GM18909 (cell line): ENCODE data around the gene MYO7A.

Experiments
- ATAC-seq: cut with Tn5 transposase; IDR thresholded peaks from one replicate; pipeline ENCODE4 v1.9.1; 2021; ENCODE audit warnings: mild to moderate bottlenecking; ENCODE audit not compliant: unreplicated experiment, poor library complexity

Gene MYO7A

DNA sequence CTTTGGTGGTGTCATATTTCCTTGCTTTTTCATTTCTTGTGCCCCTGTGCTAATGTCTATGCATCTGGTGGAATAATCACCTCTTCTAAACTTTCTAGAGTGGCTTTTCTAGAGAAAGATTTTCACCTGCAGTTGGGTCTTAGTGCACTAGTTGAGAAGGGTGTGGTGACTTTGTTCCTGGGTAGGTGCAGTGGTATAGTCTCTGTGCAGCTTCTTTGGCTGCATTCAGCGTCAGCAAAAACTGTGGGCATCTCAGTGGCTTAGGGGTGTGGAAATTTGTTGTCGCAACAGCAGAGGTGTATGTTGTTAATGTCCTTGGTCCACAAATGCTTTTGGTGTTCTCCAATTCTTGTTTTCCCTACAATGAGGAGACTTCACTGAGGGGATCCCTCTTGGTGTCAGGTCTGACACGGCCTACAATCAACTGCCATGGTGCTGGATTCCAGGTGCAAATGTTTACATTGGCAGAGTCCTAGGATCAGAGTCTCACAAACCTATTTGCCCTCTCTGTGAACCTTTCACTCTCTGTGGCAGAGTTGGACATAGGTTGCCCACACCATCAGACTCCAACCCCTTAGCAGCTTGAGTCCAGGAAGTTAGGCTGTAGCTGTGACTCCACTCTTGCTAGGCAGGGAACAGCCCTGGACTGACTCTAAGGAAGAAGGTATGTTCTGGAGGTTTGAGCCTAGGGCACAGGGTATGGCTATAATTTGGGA lies 124.7 kb downstream of the MYO7A start:
- ATAC-seq = no peak

GRCh38 chr11:77253690-77254089 lies 125.6 kb downstream of the MYO7A start:
- no peak for ATAC-seq

- no peak for ATAC-seq
Measured at GRCh38 chr11:77259641-77260040, 131.6 kb downstream of the MYO7A start.

DNA sequence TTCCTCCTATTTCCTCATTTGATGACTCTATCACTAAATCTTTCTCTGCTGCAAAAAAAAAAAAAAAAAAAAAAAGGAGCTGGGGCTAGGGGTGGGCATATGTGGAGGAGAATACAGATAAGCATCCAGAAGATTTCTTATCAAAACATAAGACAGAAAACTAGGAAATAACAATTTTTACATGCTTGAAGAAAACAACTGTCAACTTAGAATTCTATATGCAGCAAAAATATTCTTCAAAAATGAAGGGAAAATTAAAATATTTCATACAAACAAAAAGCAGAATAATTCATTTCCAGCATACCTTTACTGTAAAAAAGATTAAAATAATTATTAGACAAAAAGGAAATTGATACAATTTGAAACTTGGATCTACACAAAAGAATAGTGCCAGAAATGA lies 134.8 kb downstream of the MYO7A start:
- no peak for ATAC-seq
